Measurements from ENCODE around the gene MIER1. TPM values are rescaled to one million over a fixed set of nuclear protein-coding genes. Genes with fewer than 3 reads are reported as not detected.

Gene MIER1
- total and polyA plus RNA-seq, 12 donors, result 5.8 to 22.4 (median 19.9) TPM

- ATAC-seq (no peak), DNase-seq (no peak)
- no peaks in the 10 kb centered on the region for H3K27me3 ChIP-seq
- H3K27ac ChIP-seq, result no peak overlapping the region
- WGBS, 2 donors, result 89 to 94% methylated on average over 3 of the region's 3 CpGs
- no peak for TF ChIP-seq CTCF (IDR thresholded peaks at IDR 0.05)
- H3K36me3 ChIP-seq, result peaks cover 0 to 5% (median 0%) of the 10 kb centered on the region in 9 donors
- peaks cover 0 to 16% (median 15%) of the 10 kb centered on the region in 9 donors for H3K4me1 ChIP-seq
- H3K4me3 ChIP-seq, result no peak overlapping the region
- peaks cover 0 to 9% (median 0%) of the 10 kb centered on the region in 11 donors for H3K9me3 ChIP-seq
- intact Hi-C loops (cut with DNase I), result loop anchor here in 5 of 10 donors (5.0 to 10.0 kb wide), 4 partner anchors 132 to 165 kb away; partner anchors contain the start of genes SLC35D1 (in 3 of the 5) and DYNLT5 (in 1 of the 5)
These were observed 5.0 kb upstream of the MIER1 start for GRCh38 chr1:66919828-66920227.

- peaks cover 0 to 18% (median 15%) of the 10 kb centered on the region in 9 donors for H3K4me1 ChIP-seq
- DNase-seq (no peak), ATAC-seq (no peak)
- no peak overlapping the region for H3K4me3 ChIP-seq
- no peak overlapping the region for H3K27ac ChIP-seq
- 99 to 100% methylated on average over 2 of the region's 2 CpGs for WGBS, 2 donors
- no peaks in the 10 kb centered on the region for H3K27me3 ChIP-seq
- peaks cover 0 to 9% (median 0%) of the 10 kb centered on the region in 11 donors for H3K9me3 ChIP-seq
- H3K36me3 ChIP-seq, result peaks cover 0 to 5% (median 0%) of the 10 kb centered on the region in 9 donors
- TF ChIP-seq CTCF (IDR thresholded peaks at IDR 0.05), result no peak
- intact Hi-C loops (cut with DNase I), result loop anchor here in 5 of 10 donors (5.0 to 10.0 kb wide), 4 partner anchors 132 to 166 kb away; partner anchors contain the start of genes SLC35D1 (in 3 of the 5) and DYNLT5 (in 1 of the 5)
These were observed 4.2 kb upstream of the MIER1 start for GRCh38 chr1:66920543-66920942.

- no peaks in the 10 kb centered on the region for H3K27me3 ChIP-seq
- H3K4me1 ChIP-seq, result peaks cover 0 to 51% (median 36%) of the 10 kb centered on the region in 9 donors
- no peaks in the 10 kb centered on the region for H3K9me3 ChIP-seq
- WGBS, 2 donors, result 5% methylated on average over 11 of the region's 11 CpGs
- H3K36me3 ChIP-seq, result peaks cover 0 to 17% (median 0%) of the 10 kb centered on the region in 9 donors
- peak overlapping the region; percentile 85 to 96 (median 92) for H3K27ac ChIP-seq
- peak overlapping the region; percentile 53 to 93 (median 77) for H3K4me3 ChIP-seq
- intact Hi-C loops (cut with DNase I), result loop anchor here in 5 of 10 donors (5.0 to 10.0 kb wide), 4 partner anchors 127 to 171 kb away; partner anchors contain the start of genes SLC35D1 (in 3 of the 5) and DYNLT5 (in 1 of the 5)
- no peak for DNase-seq
- ATAC-seq, result peak in 2 of 8 donors; percentile 1
- peak in 1 of 9 donors; percentile 6 for TF ChIP-seq CTCF (IDR thresholded peaks at IDR 0.05)
These were observed 744 bp downstream of the MIER1 start for GRCh38 chr1:66925558-66925910.

GRCh38 chr1:66925944-66926343 lies 1.2 kb downstream of the MIER1 start:
- DNase-seq, result no peak

More at GRCh38 chr1:66925944-66926343, 1.2 kb downstream of the MIER1 start:
- Histone ChIP-seq H3K27ac (peak overlapping the region in 9 of 10 donors; percentile 85 to 96 (median 92)), H3K4me3 (peak overlapping the region; percentile 53 to 93 (median 77)), H3K9me3 (no peaks in the 10 kb centered on the region), H3K36me3 (peaks cover 0 to 17% (median 0%) of the 10 kb centered on the region in 9 donors), H3K4me1 (peaks cover 0 to 51% (median 36%) of the 10 kb centered on the region in 9 donors), H3K27me3 (no peaks in the 10 kb centered on the region)
- 33 to 37% methylated on average over 9 of the region's 9 CpGs for WGBS, 2 donors
- intact Hi-C loops (cut with DNase I), result loop anchor here in 5 of 10 donors (5.0 to 10.0 kb wide), 4 partner anchors 126 to 171 kb away; partner anchors contain the start of genes SLC35D1 (in 3 of the 5) and DYNLT5 (in 1 of the 5)
- ATAC-seq, result no peak
- TF ChIP-seq CTCF (IDR thresholded peaks at IDR 0.05), result no peak

All from heart right ventricle (tissue), 16 donors.